Liver (tissue), 9 donors: ENCODE data around the gene UNC93B1. TPM values are rescaled to one million over a fixed set of nuclear protein-coding genes. Genes with fewer than 3 reads are reported as not detected.

Experiments
- DNase-seq: peaks from one replicate; pipeline ENCODE4 v3.0.0-alpha.2; 2017; ENCODE audit warnings: low spot score
- H3K27ac ChIP-seq, 2 donors: one replicate each; pipeline ENCODE4 v1.7.0; 2013; ENCODE audit warnings: inconsistent platforms in 2 of 2, low read length in 2 of 2, control low read depth in 1 of 2, low read depth in 1 of 2, mild to moderate bottlenecking in 1 of 2
- H3K27me3 ChIP-seq, 4 donors: one replicate each; pipeline versions ENCODE4 v1.6.1 to v1.7.0; 2013; ENCODE audit warnings: low read length in 3 of 4, inconsistent platforms in 1 of 4, mild to moderate bottlenecking in 1 of 4, moderate library complexity in 1 of 4; ENCODE audit not compliant: control insufficient read depth in 4 of 4, insufficient read depth in 4 of 4
- H3K36me3 ChIP-seq, 4 donors: one replicate each; pipeline versions ENCODE4 v1.6.1 to v1.7.0; 2013; ENCODE audit warnings: low read length in 3 of 4, mild to moderate bottlenecking in 3 of 4, low read depth in 1 of 4, moderate library complexity in 1 of 4; ENCODE audit not compliant: control insufficient read depth in 4 of 4, insufficient read depth in 3 of 4
- H3K4me1 ChIP-seq, 4 donors: one replicate each; pipeline versions ENCODE4 v1.6.1 to v1.7.0; 2013; ENCODE audit warnings: low read length in 3 of 4, mild to moderate bottlenecking in 3 of 4, moderate library complexity in 1 of 4; ENCODE audit not compliant: control insufficient read depth in 4 of 4, insufficient read depth in 4 of 4
- H3K4me3 ChIP-seq, 3 donors: one replicate each; pipeline versions ENCODE4 v1.6.1 to v1.7.0; 2013; ENCODE audit warnings: low read length in 3 of 3, control low read depth in 1 of 3, low read depth in 1 of 3, mild to moderate bottlenecking in 1 of 3
- H3K9ac ChIP-seq, 2 donors: one replicate each; pipeline ENCODE4 v1.7.0; 2013; ENCODE audit warnings: low read length in 2 of 2, mild to moderate bottlenecking in 2 of 2, moderate library complexity in 2 of 2, control low read depth in 1 of 2, low read depth in 1 of 2
- H3K9me3 ChIP-seq, 4 donors: one replicate each; pipeline versions ENCODE4 v1.6.1 to v1.7.0; 2013; ENCODE audit warnings: low read length in 3 of 4; ENCODE audit not compliant: control insufficient read depth in 4 of 4
- ATF3 ChIP-seq: IDR thresholded peaks from 2 replicates; pipeline ENCODE4 v1.6.1; 2016; ENCODE audit warnings: antibody characterized with exemption
- EGR1 ChIP-seq, 2 donors: IDR thresholded peaks; 2 replicates each; pipeline ENCODE4 v1.6.1; 2016 to 2018; ENCODE audit warnings: antibody characterized with exemption in 2 of 2, low read depth in 2 of 2
- FOXA2 ChIP-seq: IDR thresholded peaks from 2 replicates; pipeline ENCODE4 v1.6.1; 2016; ENCODE audit warnings: antibody characterized with exemption
- GABPA ChIP-seq, 2 donors: IDR thresholded peaks in 1 of 2; conservative IDR thresholded peaks in 1 of 2; 2 replicates each; pipeline ENCODE4 v1.6.1; 2016; ENCODE audit warnings: antibody characterized with exemption in 2 of 2, mild to moderate bottlenecking in 1 of 2, moderate library complexity in 1 of 2
- HNF4A ChIP-seq, 2 donors: conservative IDR thresholded peaks; 2 replicates each; pipeline ENCODE4 v1.6.1; 2016; ENCODE audit warnings: antibody characterized with exemption in 2 of 2, mild to moderate bottlenecking in 2 of 2
- NR2F2 ChIP-seq: IDR thresholded peaks from 2 replicates; pipeline ENCODE4 v1.6.1; 2016; ENCODE audit warnings: antibody characterized with exemption
- RAD21 ChIP-seq, 2 donors: IDR thresholded peaks; 2 replicates each; pipeline ENCODE4 v1.6.1; 2016; ENCODE audit warnings: antibody characterized with exemption in 2 of 2, mild to moderate bottlenecking in 2 of 2
- REST ChIP-seq: IDR thresholded peaks from 2 replicates; pipeline ENCODE4 v1.6.1; 2016; ENCODE audit warnings: antibody characterized with exemption, mild to moderate bottlenecking
- RXRA ChIP-seq, 2 donors: IDR thresholded peaks; 2 replicates each; pipeline ENCODE4 v1.6.1; 2017 to 2018; ENCODE audit warnings: antibody characterized with exemption in 2 of 2, mild to moderate bottlenecking in 1 of 2
- SP1 ChIP-seq: IDR thresholded peaks from 2 replicates; pipeline ENCODE4 v1.6.1; 2018; ENCODE audit warnings: antibody characterized with exemption, mild to moderate bottlenecking
- ZBTB33 ChIP-seq: IDR thresholded peaks from 2 replicates; pipeline ENCODE4 v1.6.1; 2016; ENCODE audit warnings: antibody characterized with exemption
- WGBS: extraction: QIAGEN DNeasy Blood & Tissue Kit; methylation state at CpG from one replicate; pipeline ENCODE4 v1.1.7; 2013; 5-methylcytosine and 5-hydroxymethylcytosine counted together
- polyA plus RNA-seq, 2 donors: library from polyadenylated mRNA; stranded (reverse) in 1 of 2; unstranded in 1 of 2; fragments of 200-250 nt in 1 of 2; fragments of >200 nt in 1 of 2; fragmentation: Nextera tagmentation in 1 of 2; extraction: Ambion mirVana in 1 of 2; gene quantifications; one replicate each; pipeline versions ENCODE4 v1.2.1 to v1.2.3, GENCODE V29; 2013 to 2015
- total RNA-seq, 2 donors: library from RNA; depleted of rRNA; stranded (reverse); fragments of >200 nt; gene quantifications; one replicate each; pipeline ENCODE4 v1.2.3, GENCODE V29; 2014
- donor health status: healthy.
- donor health status: healthy.
- donor health status: healthy.
- donor health status: healthy.
- donor health status: healthy.

UNC93B1 gene
- total and polyA plus RNA-seq, 4 donors, result 9.2 to 19.1 (median 15.0) TPM

- no peak for DNase-seq
- no peak overlapping the region for H3K9ac ChIP-seq
- no peak overlapping the region for H3K27ac ChIP-seq
- TF ChIP-seq SP1 (no peak), NR2F2 (no peak), FOXA2 (no peak), RAD21 (IDR thresholded peaks at IDR 0.05) (no peak), REST (no peak), HNF4A (conservative IDR thresholded peaks at IDR 0.05) (no peak), EGR1 (IDR thresholded peaks at IDR 0.05; ENCODE audit: low read depth in 2 of 2) (no peak), GABPA (IDR thresholded peaks at IDR 0.05 in 1 of 2, conservative IDR thresholded peaks at IDR 0.05 in 1 of 2) (no peak), RXRA (IDR thresholded peaks at IDR 0.05) (no peak), ZBTB33 (no peak), ATF3 (no peak)
- no peak overlapping the region for H3K4me3 ChIP-seq
- no peaks in the 10 kb centered on the region for H3K9me3 ChIP-seq
- H3K36me3 ChIP-seq, result no peaks in the 10 kb centered on the region
- peaks cover 5 to 16% (median 11%) of the 10 kb centered on the region in 4 donors for H3K4me1 ChIP-seq
- 97% methylated on average over 8 of the region's 8 CpGs for WGBS
- H3K27me3 ChIP-seq, result no peaks in the 10 kb centered on the region
These were observed 11.6 kb upstream of the UNC93B1 start for GRCh38 chr11:68015467-68015866.

- 93% methylated on average over 19 of the region's 19 CpGs for WGBS
- no peak overlapping the region for H3K4me3 ChIP-seq
- H3K4me1 ChIP-seq, result peaks cover 6 to 19% (median 15%) of the 10 kb centered on the region in 4 donors
- DNase-seq, result no peak
- no peak for TF ChIP-seq NR2F2
- no peaks in the 10 kb centered on the region for H3K9me3 ChIP-seq
- H3K27me3 ChIP-seq, result no peaks in the 10 kb centered on the region
- H3K27ac ChIP-seq, result no peak overlapping the region
- no peaks in the 10 kb centered on the region for H3K36me3 ChIP-seq
- no peak overlapping the region for H3K9ac ChIP-seq
These were observed 11.1 kb upstream of the UNC93B1 start for GRCh38 chr11:68014947-68015447.
